ENCODE data around the gene OR51V1.

OR51V1 gene

DNA sequence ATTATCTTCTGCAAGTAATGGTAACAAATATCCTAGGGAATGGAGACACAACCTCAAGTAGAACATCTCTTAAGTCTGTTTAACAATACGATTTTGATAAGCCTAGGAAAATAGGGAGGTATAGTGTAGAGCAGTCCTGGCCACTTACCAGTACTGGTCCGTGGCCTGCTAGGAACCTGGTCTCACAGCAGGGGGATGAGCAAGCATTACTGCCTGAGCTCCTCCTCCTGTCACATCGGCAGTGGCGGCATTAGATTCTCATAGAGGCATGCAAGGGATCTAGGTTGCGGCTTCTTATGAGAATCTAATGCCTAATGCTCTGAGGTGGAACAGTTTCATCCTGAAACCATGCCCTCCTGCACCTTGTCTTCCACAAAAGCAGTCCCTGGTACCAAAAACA lies 4.4 kb downstream of the OR51V1 start:
- Histone ChIP-seq H4K20me1 (ENCODE audit: insufficient read depth, low read length, poor library complexity, severe bottlenecking) (no peaks in the 10 kb centered on the region), H3K27me3 (ENCODE audit: insufficient read depth, low read length, poor library complexity, severe bottlenecking) (no peaks in the 10 kb centered on the region), H3K9me2 (replicated peaks; ENCODE audit: low read depth, low read length) (no peaks in the 10 kb centered on the region), H2AFZ (ENCODE audit: low read length) (no peak overlapping the region), H3K79me2 (ENCODE audit: insufficient read depth, low read length) (no peaks in the 10 kb centered on the region), H3K36me3 (ENCODE audit: insufficient read depth, low read length) (no peaks in the 10 kb centered on the region), H3K4me1 (ENCODE audit: insufficient read depth, low read length, poor library complexity, severe bottlenecking) (no peaks in the 10 kb centered on the region), H3K9ac (ENCODE audit: low read depth, low read length, poor library complexity, severe bottlenecking) (no peak overlapping the region), H3K4me2 (ENCODE audit: low read depth, low read length, poor library complexity, severe bottlenecking) (no peak overlapping the region), H3K9me3 (ENCODE audit: insufficient read depth, low read depth, low read length) (no peaks in the 10 kb centered on the region), H3K4me3 (ENCODE audit: low read length, poor library complexity, severe bottlenecking) (no peak overlapping the region), H3F3A (ENCODE audit: low read depth) (no peaks in the 10 kb centered on the region)
- TF ChIP-seq, protein P1, sequence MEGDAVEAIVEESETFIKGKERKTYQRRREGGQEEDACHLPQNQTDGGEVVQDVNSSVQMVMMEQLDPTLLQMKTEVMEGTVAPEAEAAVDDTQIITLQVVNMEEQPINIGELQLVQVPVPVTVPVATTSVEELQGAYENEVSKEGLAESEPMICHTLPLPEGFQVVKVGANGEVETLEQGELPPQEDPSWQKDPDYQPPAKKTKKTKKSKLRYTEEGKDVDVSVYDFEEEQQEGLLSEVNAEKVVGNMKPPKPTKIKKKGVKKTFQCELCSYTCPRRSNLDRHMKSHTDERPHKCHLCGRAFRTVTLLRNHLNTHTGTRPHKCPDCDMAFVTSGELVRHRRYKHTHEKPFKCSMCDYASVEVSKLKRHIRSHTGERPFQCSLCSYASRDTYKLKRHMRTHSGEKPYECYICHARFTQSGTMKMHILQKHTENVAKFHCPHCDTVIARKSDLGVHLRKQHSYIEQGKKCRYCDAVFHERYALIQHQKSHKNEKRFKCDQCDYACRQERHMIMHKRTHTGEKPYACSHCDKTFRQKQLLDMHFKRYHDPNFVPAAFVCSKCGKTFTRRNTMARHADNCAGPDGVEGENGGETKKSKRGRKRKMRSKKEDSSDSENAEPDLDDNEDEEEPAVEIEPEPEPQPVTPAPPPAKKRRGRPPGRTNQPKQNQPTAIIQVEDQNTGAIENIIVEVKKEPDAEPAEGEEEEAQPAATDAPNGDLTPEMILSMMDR (conservative IDR thresholded peaks at IDR 0.05; ENCODE audit: low read length): no peak
- TF ChIP-seq EZH2phosphoT487 (IDR thresholded peaks at IDR 0.05; ENCODE audit: borderline replicate concordance): no peak

DNA sequence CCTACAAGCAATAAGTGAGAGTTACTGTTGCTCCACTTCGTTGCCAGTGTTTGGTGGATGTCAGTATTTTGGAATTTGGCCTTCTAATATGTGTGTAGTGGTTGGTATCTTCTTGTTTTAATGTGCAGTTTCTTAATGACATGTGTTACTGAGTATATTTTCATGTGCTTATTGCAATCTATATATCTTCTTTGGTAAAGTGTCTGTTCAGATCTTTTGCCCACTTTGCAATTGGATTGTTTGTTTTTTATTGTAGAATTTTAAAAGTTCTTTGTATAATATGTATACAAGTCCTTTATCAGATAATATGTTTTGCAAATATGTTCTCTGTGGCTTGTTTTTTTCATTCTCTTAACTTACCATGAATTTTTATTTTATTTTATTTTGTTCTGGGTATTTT lies 7.7 kb downstream of the OR51V1 start:
- H3K4me1 ChIP-seq (ENCODE audit: insufficient read depth, low read length, poor library complexity, severe bottlenecking): no peaks in the 10 kb centered on the region
- no peak overlapping the region for H3K4me3 ChIP-seq (ENCODE audit: low read length, poor library complexity, severe bottlenecking)
- TF ChIP-seq, protein P1 (conservative IDR thresholded peaks at IDR 0.05; ENCODE audit: low read length): no peak
- no peak for TF ChIP-seq EZH2phosphoT487 (IDR thresholded peaks at IDR 0.05; ENCODE audit: borderline replicate concordance)
- no peaks in the 10 kb centered on the region for H4K20me1 ChIP-seq (ENCODE audit: insufficient read depth, low read length, poor library complexity, severe bottlenecking)
- no peaks in the 10 kb centered on the region for H3K27me3 ChIP-seq (ENCODE audit: insufficient read depth, low read length, poor library complexity, severe bottlenecking)
- H3K36me3 ChIP-seq (ENCODE audit: insufficient read depth, low read length): no peaks in the 10 kb centered on the region
- H3F3A ChIP-seq (ENCODE audit: low read depth): no peaks in the 10 kb centered on the region
- no peaks in the 10 kb centered on the region for H3K9me3 ChIP-seq (ENCODE audit: insufficient read depth, low read depth, low read length)
- no peaks in the 10 kb centered on the region for H3K9me2 ChIP-seq (replicated peaks; ENCODE audit: low read depth, low read length)
- no peak overlapping the region for H3K4me2 ChIP-seq (ENCODE audit: low read depth, low read length, poor library complexity, severe bottlenecking)
- H3K9ac ChIP-seq (ENCODE audit: low read depth, low read length, poor library complexity, severe bottlenecking): no peak overlapping the region
- no peak overlapping the region for H2AFZ ChIP-seq (ENCODE audit: low read length)
- H3K79me2 ChIP-seq (ENCODE audit: insufficient read depth, low read length): no peaks in the 10 kb centered on the region

DNA sequence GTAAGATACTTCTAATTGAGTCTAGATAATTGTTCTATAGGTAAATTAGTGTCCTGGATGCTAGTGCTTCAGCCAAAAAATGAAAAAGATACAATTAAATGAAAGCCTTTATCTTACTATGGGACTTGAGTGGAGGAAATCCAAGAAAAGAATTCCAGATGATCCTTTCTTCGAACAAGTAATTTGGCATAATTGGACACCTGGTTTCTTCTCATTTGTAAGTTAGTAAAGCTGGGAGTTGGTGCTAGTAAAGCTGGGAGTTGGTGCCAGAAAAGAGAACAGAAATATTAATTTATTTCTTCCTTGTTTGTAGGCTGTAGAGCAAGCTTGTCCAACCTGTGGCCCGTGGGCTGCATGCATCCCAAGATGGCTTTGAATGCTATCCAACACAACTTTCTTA lies 12.3 kb downstream of the OR51V1 start:
- Histone ChIP-seq H4K20me1 (ENCODE audit: insufficient read depth, low read length, poor library complexity, severe bottlenecking) (no peaks in the 10 kb centered on the region), H3K79me2 (ENCODE audit: insufficient read depth, low read length) (no peaks in the 10 kb centered on the region), H3K36me3 (ENCODE audit: insufficient read depth, low read length) (no peaks in the 10 kb centered on the region), H3K27me3 (ENCODE audit: insufficient read depth, low read length, poor library complexity, severe bottlenecking) (no peaks in the 10 kb centered on the region), H3F3A (ENCODE audit: low read depth) (no peaks in the 10 kb centered on the region), H2AFZ (ENCODE audit: low read length) (no peak overlapping the region), H3K4me2 (ENCODE audit: low read depth, low read length, poor library complexity, severe bottlenecking) (no peak overlapping the region), H3K9me2 (replicated peaks; ENCODE audit: low read depth, low read length) (no peaks in the 10 kb centered on the region), H3K4me3 (ENCODE audit: low read length, poor library complexity, severe bottlenecking) (no peak overlapping the region), H3K9ac (ENCODE audit: low read depth, low read length, poor library complexity, severe bottlenecking) (no peak overlapping the region), H3K4me1 (ENCODE audit: insufficient read depth, low read length, poor library complexity, severe bottlenecking) (no peaks in the 10 kb centered on the region), H3K9me3 (ENCODE audit: insufficient read depth, low read depth, low read length) (no peaks in the 10 kb centered on the region)
- no peak for TF ChIP-seq EZH2phosphoT487 (IDR thresholded peaks at IDR 0.05; ENCODE audit: borderline replicate concordance)
- TF ChIP-seq, protein P1 (conservative IDR thresholded peaks at IDR 0.05; ENCODE audit: low read length): no peak

Data from Loucy (cell line).